SK-N-SH (cell line): Measurements from ENCODE around the gene WRAP73. TPM values are rescaled to one million over a fixed set of nuclear protein-coding genes. Genes with fewer than 3 reads are reported as not detected.

Source experiments
- CTCF ChIA-PET: fragments of 300-600, 350-600 bp; formaldehyde crosslinking; extraction: SDS; loops from one replicate; lab custom pipeline; 2021; lab: Yijun Ruan, JAX
- POLR2A ChIA-PET: fragments of 350-600 bp; sonication (Branson Sonifier 250); formaldehyde crosslinking; extraction: SDS; loops from one replicate; lab custom pipeline; 2020; ENCODE audit warnings: antibody characterized with exemption, inconsistent platforms; lab: Yijun Ruan, JAX
- DNase-seq: peaks from one replicate; pipeline ENCODE4 v3.0.0; 2012
- H2AFZ ChIP-seq: fragments of 200-600 bp; sonication (generic); 2 replicates; pipeline ENCODE4 v1.8.1; 2016; ENCODE audit warnings: antibody characterized with exemption, mild to moderate bottlenecking, low read depth
- H3F3A ChIP-seq: fragments of 200-600 bp; sonication (generic); replicated peaks from 2 replicates; pipeline ENCODE3; 2016; ENCODE audit warnings: antibody characterized with exemption, mild to moderate bottlenecking; ENCODE audit not compliant: insufficient read depth
- H3K27ac ChIP-seq, 2 experiments: fragments of 200-500 bp in 1 of 2; fragments of 200-600 bp in 1 of 2; sonication (Bioruptor generic) in 1 of 2; sonication (generic), shearing (Covaris generic) in 1 of 2; 2 replicates each; pipeline versions ENCODE4 v1.5.1 to v1.6.1; 2014 to 2016; ENCODE audit warnings: low read depth in 2 of 2, inconsistent platforms in 1 of 2, low read length in 1 of 2, mild to moderate bottlenecking in 1 of 2, mixed read lengths in 1 of 2
- H3K27me3 ChIP-seq: fragments of 200-600 bp; sonication (generic), shearing (Covaris generic); 2 replicates; pipeline ENCODE4 v1.6.1; 2016; ENCODE audit warnings: mixed run types; ENCODE audit not compliant: insufficient read depth
- H3K36me3 ChIP-seq, 2 experiments: fragments of 200-500 bp in 1 of 2; fragments of 200-600 bp in 1 of 2; sonication (Bioruptor generic) in 1 of 2; sonication (generic) in 1 of 2; replicated peaks in 1 of 2; 2 replicates each; pipeline versions ENCODE3 to v1.5.1; 2014 to 2016; ENCODE audit warnings: low read length in 1 of 2, mild to moderate bottlenecking in 1 of 2; ENCODE audit not compliant: insufficient read depth in 2 of 2, control insufficient read depth in 1 of 2
- H3K4me1 ChIP-seq, 2 experiments: fragments of 200-500 bp in 1 of 2; fragments of 200-600 bp in 1 of 2; sonication (Bioruptor generic) in 1 of 2; sonication (generic), shearing (Covaris generic) in 1 of 2; 2 replicates each; pipeline versions ENCODE4 v1.5.1 to v1.6.1; 2014 to 2016; ENCODE audit warnings: low read depth in 1 of 2, low read length in 1 of 2, mixed run types in 1 of 2; ENCODE audit not compliant: insufficient read depth in 2 of 2, control insufficient read depth in 1 of 2
- H3K4me2 ChIP-seq: fragments of 200-600 bp; sonication (generic), shearing (Covaris generic); 2 replicates; pipeline ENCODE4 v1.6.1; 2017; ENCODE audit warnings: mixed run types
- H3K4me3 ChIP-seq, 2 experiments: fragments of 200-500 bp in 1 of 2; fragments of 200-600 bp in 1 of 2; sonication (Bioruptor generic) in 1 of 2; sonication (generic), shearing (Covaris generic) in 1 of 2; 2 replicates each; pipeline versions ENCODE4 v1.5.1 to v1.8.1; 2014 to 2016; ENCODE audit warnings: low read depth in 2 of 2, inconsistent platforms in 1 of 2, low read length in 1 of 2, mild to moderate bottlenecking in 1 of 2, mixed read lengths in 1 of 2, moderate library complexity in 1 of 2
- H3K79me2 ChIP-seq: fragments of 200-600 bp; sonication (generic); 2 replicates; pipeline ENCODE4 v1.8.1; 2017; ENCODE audit warnings: mild to moderate bottlenecking; ENCODE audit not compliant: insufficient read depth
- H3K9ac ChIP-seq: fragments of 200-600 bp; sonication (generic); 2 replicates; pipeline ENCODE4 v1.6.1; 2017; ENCODE audit warnings: mixed run types
- H3K9me2 ChIP-seq: fragments of 200-600 bp; sonication (generic); 2 replicates; pipeline ENCODE4 v1.6.1; 2017; ENCODE audit warnings: mixed run types
- H3K9me3 ChIP-seq: fragments of 200-600 bp; sonication (generic); 2 replicates; pipeline ENCODE4 v1.6.1; 2017; ENCODE audit warnings: mixed run types, mild to moderate bottlenecking, moderate library complexity
- H4K20me1 ChIP-seq: fragments of 200-600 bp; sonication (generic); 2 replicates; pipeline ENCODE4 v1.6.1; 2017; ENCODE audit warnings: mild to moderate bottlenecking, mixed run types; ENCODE audit not compliant: insufficient read depth
- CHD2 ChIP-seq: fragments of 150-350 bp; IDR thresholded peaks from 2 replicates; pipeline ENCODE4 v1.6.1; 2018; ENCODE audit warnings: low read length; ENCODE audit not compliant: partially characterized antibody
- ELF1 ChIP-seq: IDR thresholded peaks from 2 replicates; pipeline ENCODE4 v1.4.0; 2012
- EZH2phosphoT487 ChIP-seq: fragments of 200-600 bp; sonication (generic); IDR thresholded peaks from 2 replicates; pipeline ENCODE4 v1.6.1; 2017; ENCODE audit warnings: low read depth, mixed run types, mild to moderate bottlenecking, antibody characterized with exemption, moderate library complexity, borderline replicate concordance
- FOXJ3 ChIP-seq: sonication (generic); formaldehyde crosslinking; IDR thresholded peaks from 2 replicates; pipeline ENCODE4 v1.5.1; 2020; ENCODE audit warnings: mild to moderate bottlenecking, missing genetic modification reagents
- JUND ChIP-seq: IDR thresholded peaks from 2 replicates; pipeline ENCODE4 v1.4.0; 2012
- NFIC ChIP-seq: IDR thresholded peaks from 2 replicates; pipeline ENCODE4 v1.4.0; 2012; ENCODE audit warnings: borderline replicate concordance
- NRF1 ChIP-seq: IDR thresholded peaks from 2 replicates; pipeline ENCODE4 v1.6.1; 2012; ENCODE audit warnings: low read depth, mild to moderate bottlenecking, low read length
- RFX5 ChIP-seq: IDR thresholded peaks from 2 replicates; pipeline ENCODE4 v1.6.1; 2012; ENCODE audit warnings: mild to moderate bottlenecking, improper control_type of control experiment, low read length
- SIN3A ChIP-seq: IDR thresholded peaks from 2 replicates; pipeline ENCODE4 v1.6.1; 2012; ENCODE audit warnings: low read depth, mild to moderate bottlenecking, low read length, moderate library complexity, borderline replicate concordance
- SMC3 ChIP-seq: IDR thresholded peaks from 2 replicates; pipeline ENCODE4 v1.6.1; 2012; ENCODE audit warnings: low read depth, low read length, improper control_type of control experiment
- TCF12 ChIP-seq: IDR thresholded peaks from 2 replicates; pipeline ENCODE4 v1.4.0; 2012
- WGBS: methylation state at CpG from one replicate; pipeline ENCODE4 v1.1.6; 2017; ENCODE audit warnings: low lambda C conversion rate; 5-methylcytosine and 5-hydroxymethylcytosine counted together
- polyA plus RNA-seq, 3 experiments: library from polyadenylated mRNA; depleted of rRNA; stranded (reverse); fragments of >200 nt; gene quantifications; 2 replicates each; pipeline ENCODE4 v1.2.3, GENCODE V29; 2012
- TF ChIP-seq, protein P1 (sequence below): IDR thresholded peaks from 2 replicates; pipeline ENCODE4 v1.4.0; 2012; ENCODE audit warnings: low read depth, borderline replicate concordance
- TF ChIP-seq, protein P2 (sequence below): IDR thresholded peaks from 2 replicates; pipeline ENCODE4 v1.4.0; 2012; ENCODE audit warnings: low read depth, borderline replicate concordance
- TF ChIP-seq, protein P3 (sequence below): fragments of 150-350 bp; IDR thresholded peaks from 2 replicates; pipeline ENCODE4 v1.6.1; 2017; ENCODE audit warnings: antibody characterized with exemption, low read length, low read depth, borderline replicate concordance
- TF ChIP-seq, protein P4 (sequence below): IDR thresholded peaks from 2 replicates; pipeline ENCODE4; 2012

The WRAP73 gene
- polyA plus RNA-seq, 1 of the 3 experiments (the other 2 are of a cell fraction), result 61.9 TPM

DNA sequence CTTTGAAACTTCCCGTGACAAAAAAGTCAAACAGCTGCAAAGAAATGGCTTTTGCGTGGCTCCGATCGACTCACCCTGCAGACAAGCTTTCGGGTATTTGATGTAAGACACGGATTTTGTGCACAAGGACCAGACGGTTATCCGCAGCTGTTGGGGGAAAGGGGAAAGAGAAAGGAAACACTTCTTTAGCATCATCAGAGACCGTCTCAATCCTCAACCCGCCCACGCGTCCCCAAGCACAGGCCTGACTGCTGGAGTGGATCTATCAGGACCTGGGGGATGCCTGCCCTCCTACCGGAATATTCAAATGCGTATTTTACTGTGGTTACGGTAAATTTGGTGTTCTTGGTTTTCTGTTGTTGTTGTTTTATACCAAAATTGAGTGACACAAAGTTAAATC, 11.2 kb downstream of the WRAP73 start:
- no peak for TF ChIP-seq TCF12
- TF ChIP-seq, protein P1, sequence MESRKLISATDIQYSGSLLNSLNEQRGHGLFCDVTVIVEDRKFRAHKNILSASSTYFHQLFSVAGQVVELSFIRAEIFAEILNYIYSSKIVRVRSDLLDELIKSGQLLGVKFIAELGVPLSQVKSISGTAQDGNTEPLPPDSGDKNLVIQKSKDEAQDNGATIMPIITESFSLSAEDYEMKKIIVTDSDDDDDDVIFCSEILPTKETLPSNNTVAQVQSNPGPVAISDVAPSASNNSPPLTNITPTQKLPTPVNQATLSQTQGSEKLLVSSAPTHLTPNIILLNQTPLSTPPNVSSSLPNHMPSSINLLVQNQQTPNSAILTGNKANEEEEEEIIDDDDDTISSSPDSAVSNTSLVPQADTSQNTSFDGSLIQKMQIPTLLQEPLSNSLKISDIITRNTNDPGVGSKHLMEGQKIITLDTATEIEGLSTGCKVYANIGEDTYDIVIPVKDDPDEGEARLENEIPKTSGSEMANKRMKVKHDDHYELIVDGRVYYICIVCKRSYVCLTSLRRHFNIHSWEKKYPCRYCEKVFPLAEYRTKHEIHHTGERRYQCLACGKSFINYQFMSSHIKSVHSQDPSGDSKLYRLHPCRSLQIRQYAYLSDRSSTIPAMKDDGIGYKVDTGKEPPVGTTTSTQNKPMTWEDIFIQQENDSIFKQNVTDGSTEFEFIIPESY, result no peak
- 94% methylated on average over 15 of the region's 15 CpGs for WGBS
- no peaks in the 10 kb centered on the region for H4K20me1 ChIP-seq
- no peak overlapping the region for H3K27ac ChIP-seq
- no peak for DNase-seq
- ChIA-PET CTCF (interaction anchor here (1.4 to 1.7 kb wide), 2 partner anchors 86 to 88 kb away, joined by 4 to 5 read pairs; no protein-coding TSS in a partner anchor), POLR2A (interaction anchor here (2.0 kb wide), 1 partner anchor 11 kb away, joined by 5 read pairs; no protein-coding TSS in a partner anchor)
- no peak overlapping the region for H2AFZ ChIP-seq
- no peaks in the 10 kb centered on the region for H3F3A ChIP-seq
- no peak overlapping the region for H3K4me2 ChIP-seq
- no peaks in the 10 kb centered on the region for H3K9me3 ChIP-seq
- H3K9me2 ChIP-seq, result no peaks in the 10 kb centered on the region
- H3K36me3 ChIP-seq, result peaks cover 4 to 76% of the 10 kb centered on the region in 2 experiments
- H3K79me2 ChIP-seq, result no peaks in the 10 kb centered on the region
- H3K4me3 ChIP-seq, result no peak overlapping the region
- no peaks in the 10 kb centered on the region for H3K4me1 ChIP-seq
- H3K27me3 ChIP-seq, result no peaks in the 10 kb centered on the region
- H3K9ac ChIP-seq, result no peak overlapping the region

DNA sequence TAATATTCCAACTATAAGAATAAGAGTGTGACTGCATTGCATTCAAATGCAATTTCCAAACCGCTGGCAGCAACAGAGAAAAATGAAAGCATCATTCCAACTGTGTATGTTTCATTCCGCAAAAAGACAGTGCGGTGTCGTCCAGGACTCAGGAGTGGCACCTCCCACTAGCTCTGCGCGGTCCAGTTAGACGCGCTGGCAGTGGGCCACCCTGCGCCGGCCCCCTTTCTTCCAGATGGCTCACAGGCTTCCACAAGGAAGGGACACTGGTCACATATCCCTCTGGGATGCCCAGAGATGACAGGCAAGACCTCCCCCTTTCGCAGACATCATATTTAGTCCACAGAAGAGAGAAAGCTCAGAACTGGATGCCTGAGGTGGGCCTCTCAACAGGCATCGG, 11.9 kb downstream of the WRAP73 start:
- H3K9me3 ChIP-seq, result no peaks in the 10 kb centered on the region
- H3K27ac ChIP-seq, result no peak overlapping the region
- H3K36me3 ChIP-seq, result peaks cover 4 to 78% of the 10 kb centered on the region in 2 experiments
- no peaks in the 10 kb centered on the region for H3K79me2 ChIP-seq
- H3K27me3 ChIP-seq, result no peaks in the 10 kb centered on the region
- H3K4me2 ChIP-seq, result no peak overlapping the region
- no peaks in the 10 kb centered on the region for H3K4me1 ChIP-seq
- no peak for DNase-seq
- ChIA-PET CTCF (interaction anchor here (1.0 to 1.7 kb wide), 3 partner anchors 10 to 89 kb away, joined by 3 to 5 read pairs (median 4); no protein-coding TSS in a partner anchor), POLR2A (interaction anchor here (2.0 kb wide), 1 partner anchor 10 kb away, joined by 5 read pairs; no protein-coding TSS in a partner anchor)
- no peak overlapping the region for H2AFZ ChIP-seq
- H4K20me1 ChIP-seq, result no peaks in the 10 kb centered on the region
- no peaks in the 10 kb centered on the region for H3K9me2 ChIP-seq
- no peaks in the 10 kb centered on the region for H3F3A ChIP-seq
- WGBS, result 92% methylated on average over 9 of the region's 12 CpGs
- H3K4me3 ChIP-seq, result no peak overlapping the region
- TF ChIP-seq NFIC (no peak), FOXJ3 (CRISPR knock-in tag) (no peak), TCF12 (no peak), JUND (no peak), EZH2phosphoT487 (no peak), CHD2 (no peak), ELF1 (no peak), NRF1 (no peak), SIN3A (no peak), SMC3 (no peak), RFX5 (no peak)
- TF ChIP-seq, protein P2, sequence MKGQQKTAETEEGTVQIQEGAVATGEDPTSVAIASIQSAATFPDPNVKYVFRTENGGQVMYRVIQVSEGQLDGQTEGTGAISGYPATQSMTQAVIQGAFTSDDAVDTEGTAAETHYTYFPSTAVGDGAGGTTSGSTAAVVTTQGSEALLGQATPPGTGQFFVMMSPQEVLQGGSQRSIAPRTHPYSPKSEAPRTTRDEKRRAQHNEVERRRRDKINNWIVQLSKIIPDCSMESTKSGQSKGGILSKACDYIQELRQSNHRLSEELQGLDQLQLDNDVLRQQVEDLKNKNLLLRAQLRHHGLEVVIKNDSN, result no peak
- TF ChIP-seq, protein P3, sequence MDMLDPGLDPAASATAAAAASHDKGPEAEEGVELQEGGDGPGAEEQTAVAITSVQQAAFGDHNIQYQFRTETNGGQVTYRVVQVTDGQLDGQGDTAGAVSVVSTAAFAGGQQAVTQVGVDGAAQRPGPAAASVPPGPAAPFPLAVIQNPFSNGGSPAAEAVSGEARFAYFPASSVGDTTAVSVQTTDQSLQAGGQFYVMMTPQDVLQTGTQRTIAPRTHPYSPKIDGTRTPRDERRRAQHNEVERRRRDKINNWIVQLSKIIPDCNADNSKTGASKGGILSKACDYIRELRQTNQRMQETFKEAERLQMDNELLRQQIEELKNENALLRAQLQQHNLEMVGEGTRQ, result no peak
- TF ChIP-seq, protein P4, sequence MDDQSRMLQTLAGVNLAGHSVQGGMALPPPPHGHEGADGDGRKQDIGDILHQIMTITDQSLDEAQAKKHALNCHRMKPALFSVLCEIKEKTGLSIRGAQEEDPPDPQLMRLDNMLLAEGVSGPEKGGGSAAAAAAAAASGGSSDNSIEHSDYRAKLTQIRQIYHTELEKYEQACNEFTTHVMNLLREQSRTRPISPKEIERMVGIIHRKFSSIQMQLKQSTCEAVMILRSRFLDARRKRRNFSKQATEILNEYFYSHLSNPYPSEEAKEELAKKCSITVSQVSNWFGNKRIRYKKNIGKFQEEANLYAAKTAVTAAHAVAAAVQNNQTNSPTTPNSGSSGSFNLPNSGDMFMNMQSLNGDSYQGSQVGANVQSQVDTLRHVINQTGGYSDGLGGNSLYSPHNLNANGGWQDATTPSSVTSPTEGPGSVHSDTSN, result no peak
- H3K9ac ChIP-seq, result no peak overlapping the region
